Measurements from ENCODE around the gene DNASE1L3. TPM values are rescaled to one million over a fixed set of nuclear protein-coding genes. Genes with fewer than 3 reads are reported as not detected.

DNASE1L3 gene
- total RNA-seq, 1 donor = not detected

DNA sequence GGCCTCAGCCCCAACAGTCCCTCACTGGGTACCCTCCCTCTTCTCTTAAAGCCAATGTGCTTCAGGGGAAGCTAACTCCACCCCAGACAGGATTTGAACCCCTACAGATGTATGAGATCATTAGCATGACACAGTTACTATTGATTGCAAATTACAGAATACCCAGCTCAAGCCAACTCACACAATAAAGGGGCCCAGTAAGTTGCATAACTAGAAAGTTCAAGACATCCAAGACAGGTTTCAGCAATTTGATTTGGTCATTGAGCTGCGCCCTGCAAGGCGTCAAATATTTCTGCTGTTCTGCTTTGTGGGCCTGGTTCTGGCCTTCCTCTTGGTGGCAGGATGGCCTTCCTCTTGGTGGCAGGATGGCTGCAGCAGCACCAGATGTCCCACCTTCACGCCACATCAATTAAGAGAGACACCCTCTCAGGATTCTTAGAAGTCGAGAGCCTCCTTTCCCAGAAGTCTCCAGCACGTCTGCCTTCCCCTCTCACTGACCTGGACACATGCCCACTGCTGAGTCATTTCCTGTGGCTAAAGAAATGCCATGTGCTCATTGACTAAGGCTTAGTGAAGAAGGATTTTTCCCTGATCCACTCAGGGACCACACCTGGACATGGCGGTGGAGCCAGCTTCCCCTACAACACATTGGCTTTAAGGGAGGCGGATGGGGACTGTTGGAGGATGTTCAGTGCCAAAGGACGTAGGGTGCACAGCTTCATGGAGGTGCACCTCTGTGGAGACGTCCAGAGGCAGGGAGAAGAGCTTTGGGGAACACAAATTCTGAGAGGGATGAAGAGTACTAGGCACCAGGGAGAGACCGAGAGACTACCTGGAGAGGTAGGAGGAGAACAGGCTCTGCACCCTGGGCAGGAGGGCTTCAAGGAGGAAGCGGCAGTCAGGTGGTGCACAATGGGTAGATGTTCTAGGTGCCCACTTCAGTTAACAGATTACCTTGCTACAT, 49.1 kb downstream of the DNASE1L3 start:
- DNase-seq (ENCODE audit: low read depth) = peak; percentile 96
- TF ChIP-seq, protein P1, sequence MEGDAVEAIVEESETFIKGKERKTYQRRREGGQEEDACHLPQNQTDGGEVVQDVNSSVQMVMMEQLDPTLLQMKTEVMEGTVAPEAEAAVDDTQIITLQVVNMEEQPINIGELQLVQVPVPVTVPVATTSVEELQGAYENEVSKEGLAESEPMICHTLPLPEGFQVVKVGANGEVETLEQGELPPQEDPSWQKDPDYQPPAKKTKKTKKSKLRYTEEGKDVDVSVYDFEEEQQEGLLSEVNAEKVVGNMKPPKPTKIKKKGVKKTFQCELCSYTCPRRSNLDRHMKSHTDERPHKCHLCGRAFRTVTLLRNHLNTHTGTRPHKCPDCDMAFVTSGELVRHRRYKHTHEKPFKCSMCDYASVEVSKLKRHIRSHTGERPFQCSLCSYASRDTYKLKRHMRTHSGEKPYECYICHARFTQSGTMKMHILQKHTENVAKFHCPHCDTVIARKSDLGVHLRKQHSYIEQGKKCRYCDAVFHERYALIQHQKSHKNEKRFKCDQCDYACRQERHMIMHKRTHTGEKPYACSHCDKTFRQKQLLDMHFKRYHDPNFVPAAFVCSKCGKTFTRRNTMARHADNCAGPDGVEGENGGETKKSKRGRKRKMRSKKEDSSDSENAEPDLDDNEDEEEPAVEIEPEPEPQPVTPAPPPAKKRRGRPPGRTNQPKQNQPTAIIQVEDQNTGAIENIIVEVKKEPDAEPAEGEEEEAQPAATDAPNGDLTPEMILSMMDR (IDR thresholded peaks at IDR 0.05; ENCODE audit: insufficient read depth, low read depth, low read length) = no peak
- no peak overlapping the region for H3K4me3 ChIP-seq (ENCODE audit: low read depth, low read length)

DNA sequence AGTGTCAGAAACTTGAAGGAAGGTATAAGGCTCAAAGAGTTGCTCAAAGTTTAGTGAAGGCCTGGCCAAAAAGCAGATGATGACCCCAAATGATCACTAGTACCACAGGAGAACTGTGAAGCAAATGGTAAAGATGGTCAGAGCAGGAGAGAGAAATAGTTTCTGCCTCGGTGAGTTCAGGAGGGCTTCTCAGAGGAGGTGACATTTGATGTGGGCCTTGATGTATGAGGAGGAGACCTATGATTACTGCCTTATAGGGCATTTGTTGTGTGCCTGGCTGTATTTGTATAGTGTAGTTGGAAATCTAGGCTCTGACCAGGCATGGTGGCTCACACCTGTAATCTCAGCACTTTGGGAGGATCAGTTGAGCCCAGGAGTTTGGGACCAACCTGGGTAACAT, 50.4 kb downstream of the DNASE1L3 start:
- no peak overlapping the region for H3K4me3 ChIP-seq (ENCODE audit: low read depth, low read length)
- DNase-seq (ENCODE audit: low read depth) = no peak
- TF ChIP-seq, protein P1 (IDR thresholded peaks at IDR 0.05; ENCODE audit: insufficient read depth, low read depth, low read length) = no peak

DNA sequence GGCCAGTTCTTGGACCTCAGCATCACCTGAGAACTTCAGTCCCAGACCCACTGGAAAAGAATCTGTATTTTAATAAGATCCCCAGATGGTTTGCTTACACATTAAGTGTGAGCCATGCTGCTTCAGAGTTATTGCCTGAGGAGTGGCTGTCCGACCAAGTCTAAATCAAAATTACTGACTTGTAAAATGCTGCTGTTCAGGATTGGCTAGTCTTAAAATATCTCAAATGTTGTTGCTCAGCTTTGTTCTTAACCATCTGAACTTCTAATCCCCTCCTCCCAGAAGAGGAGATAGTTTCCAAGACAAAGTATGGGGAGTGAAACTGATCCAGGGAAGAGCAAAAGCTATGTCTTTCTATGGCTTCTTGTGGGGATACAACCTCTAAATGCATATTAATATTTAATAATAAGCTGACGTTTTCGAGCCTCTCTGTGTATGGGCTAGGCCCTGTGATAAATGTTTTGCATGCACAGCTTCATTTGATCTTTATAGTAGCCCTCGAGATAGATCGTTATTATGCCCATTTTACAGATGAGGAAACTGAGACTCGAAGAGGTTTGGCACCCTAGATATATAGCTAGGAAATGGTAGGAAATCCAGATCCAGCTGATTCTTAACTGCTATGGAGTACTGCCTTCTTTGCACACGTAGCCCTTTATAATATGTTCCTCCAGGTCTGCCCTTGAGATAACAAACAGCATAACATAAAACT, 52.2 kb downstream of the DNASE1L3 start:
- no peak overlapping the region for H3K4me3 ChIP-seq (ENCODE audit: low read depth, low read length)
- DNase-seq (ENCODE audit: low read depth) = peak; percentile 30
- TF ChIP-seq, protein P1 (IDR thresholded peaks at IDR 0.05; ENCODE audit: insufficient read depth, low read depth, low read length) = no peak

DNA sequence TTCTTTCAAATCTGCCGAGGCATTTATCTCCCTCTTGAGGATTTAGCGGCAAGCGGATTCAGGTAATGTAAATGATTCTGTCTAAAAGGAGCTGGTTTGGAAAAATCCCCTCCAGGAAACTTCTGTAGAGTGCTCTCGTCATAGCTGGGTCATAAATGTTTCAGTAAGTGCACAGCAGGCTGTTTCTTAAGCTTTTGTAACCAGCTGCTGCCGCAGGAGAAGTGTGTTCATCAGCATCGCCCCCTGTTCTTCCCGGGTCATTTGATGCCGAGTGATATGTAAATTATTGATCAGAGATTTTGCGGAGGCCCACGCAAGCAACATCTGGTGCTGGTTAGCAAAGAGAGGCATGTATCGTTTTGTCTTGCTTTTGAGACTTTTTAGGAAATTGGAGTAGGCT, 53.1 kb downstream of the DNASE1L3 start:
- no peak overlapping the region for H3K4me3 ChIP-seq (ENCODE audit: low read depth, low read length)
- TF ChIP-seq, protein P1 (IDR thresholded peaks at IDR 0.05; ENCODE audit: insufficient read depth, low read depth, low read length) = no peak
- peak; percentile 41 for DNase-seq (ENCODE audit: low read depth)

DNA sequence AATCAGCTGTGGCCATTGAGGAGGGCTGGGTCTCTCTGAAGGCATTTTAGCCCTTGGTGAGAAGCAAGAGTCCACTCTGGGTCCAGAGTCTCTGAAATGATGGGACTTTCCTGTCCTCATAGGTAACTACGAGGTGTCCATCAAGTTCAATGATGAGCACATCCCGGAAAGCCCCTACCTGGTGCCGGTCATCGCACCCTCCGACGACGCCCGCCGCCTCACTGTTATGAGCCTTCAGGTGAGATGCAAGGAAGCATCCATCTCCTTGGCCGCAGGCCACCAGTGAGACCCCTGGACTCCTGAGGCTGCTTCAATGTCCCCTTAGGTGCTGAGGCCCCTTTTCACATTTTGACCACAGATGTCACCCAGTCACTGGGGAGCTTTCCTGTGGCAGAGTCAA, 54.9 kb downstream of the DNASE1L3 start:
- DNase-seq (ENCODE audit: low read depth) = no peak
- TF ChIP-seq, protein P1 (IDR thresholded peaks at IDR 0.05; ENCODE audit: insufficient read depth, low read depth, low read length) = no peak

DNA sequence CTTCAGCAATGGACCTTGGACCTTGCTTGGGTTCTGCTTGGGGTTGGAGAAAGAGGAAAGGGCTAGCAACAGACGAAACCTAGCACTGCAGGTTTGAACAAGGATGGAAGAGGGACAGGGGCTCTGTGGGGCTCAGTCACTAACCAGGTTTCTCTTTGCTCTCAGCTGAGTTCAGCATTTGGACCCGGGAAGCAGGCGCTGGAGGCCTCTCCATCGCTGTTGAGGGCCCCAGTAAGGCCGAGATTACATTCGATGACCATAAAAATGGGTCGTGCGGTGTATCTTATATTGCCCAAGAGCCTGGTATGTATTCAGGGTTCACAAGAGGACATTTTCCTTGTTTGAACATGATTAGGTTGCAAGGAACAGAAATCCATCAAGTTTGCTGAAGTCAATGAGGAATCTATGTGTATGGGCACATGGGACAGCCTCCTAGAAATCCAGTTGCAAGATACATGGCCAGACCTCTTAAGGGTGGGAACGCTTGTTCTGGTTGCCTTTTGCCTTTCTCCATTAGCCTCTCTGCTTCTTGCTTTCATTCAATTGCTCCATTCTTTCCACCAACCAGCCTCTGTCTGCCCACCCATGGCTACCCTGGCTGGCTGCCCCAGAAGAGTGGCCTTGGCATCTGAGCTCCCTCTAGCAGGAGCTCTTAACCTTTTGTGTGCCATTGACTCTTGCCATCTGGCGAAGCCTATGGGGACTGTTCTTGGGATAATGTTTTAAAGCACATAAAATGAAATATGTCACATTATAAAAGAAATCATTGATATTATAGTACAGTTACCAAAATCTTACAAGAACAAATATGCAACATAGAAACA, 55.9 kb downstream of the DNASE1L3 start:
- H3K4me3 ChIP-seq (ENCODE audit: low read depth, low read length) = no peak overlapping the region
- TF ChIP-seq, protein P1 (IDR thresholded peaks at IDR 0.05; ENCODE audit: insufficient read depth, low read depth, low read length) = no peak
- DNase-seq (ENCODE audit: low read depth) = no peak

More for the DNA sequence above, 54.9 kb downstream of the DNASE1L3 start:
- H3K4me3 ChIP-seq (ENCODE audit: low read depth, low read length) = no peak overlapping the region
